Body of pancreas (tissue), 4 donors: ENCODE results near the gene MYO10.

Experiments used
- CTCF ChIP-seq, 7 experiments: fragments of 450-650 bp in 4 of 7; fragments of 200-600 bp in 3 of 7; sonication (generic) in 3 of 7; IDR thresholded peaks; one replicate each; pipeline ENCODE4 v1.5.1; 2016 to 2019; ENCODE audit warnings: antibody characterized with exemption in 7 of 7
- POLR2A ChIP-seq, 3 donors: fragments of 450-650 bp; IDR thresholded peaks; one replicate each; pipeline ENCODE4 v1.6.1; 2016; ENCODE audit warnings: antibody characterized with exemption in 3 of 3, mild to moderate bottlenecking in 2 of 3

- TF ChIP-seq CTCF (IDR thresholded peaks at IDR 0.05) (no peak), POLR2A (IDR thresholded peaks at IDR 0.05) (no peak)
These were observed 244.4 kb downstream of the MYO10 start for GRCh38 chr5:16691731-16692130.
